ENCODE results near the gene OR6S1. TPM values are rescaled to one million over a fixed set of nuclear protein-coding genes. Genes with fewer than 3 reads are reported as not detected.
"Not testable (repeated sequence)": the region's sequence is repeated elsewhere in the genome, so short reads cannot be mapped to it uniquely, and the experiment has no call there.

The OR6S1 gene
- total RNA-seq, 2 donors from 2014 or later: not detected

GRCh38 chr14:20630340-20631022 lies 11.0 kb downstream of the OR6S1 start:
- ATAC-seq (replicated peaks): peak; percentile 23
- peak overlapping the region; percentile 79 for H3K4me3 Mint-ChIP-seq
- no peaks in the 10 kb centered on the region for H3K9me3 Mint-ChIP-seq
- H3K27ac Mint-ChIP-seq: peak overlapping the region; percentile 84
- H3K4me1 Mint-ChIP-seq: peaks cover 47% of the 10 kb centered on the region
- peaks cover 21% of the 10 kb centered on the region for H3K36me3 Mint-ChIP-seq (ENCODE audit: low read depth)
- peaks cover 23% of the 10 kb centered on the region for H3K27me3 Mint-ChIP-seq

GRCh38 chr14:20628063-20628854 lies 13.2 kb downstream of the OR6S1 start:
- Mint-ChIP-seq H3K27ac (peak overlapping the region; percentile 98), H3K4me3 (peak overlapping the region; percentile 83), H3K9me3 (no peaks in the 10 kb centered on the region), H3K36me3 (ENCODE audit: low read depth) (peaks cover 30% of the 10 kb centered on the region), H3K27me3 (peaks cover 28% of the 10 kb centered on the region), H3K4me1 (peaks cover 65% of the 10 kb centered on the region)
- no peak for ATAC-seq (replicated peaks)

DNA sequence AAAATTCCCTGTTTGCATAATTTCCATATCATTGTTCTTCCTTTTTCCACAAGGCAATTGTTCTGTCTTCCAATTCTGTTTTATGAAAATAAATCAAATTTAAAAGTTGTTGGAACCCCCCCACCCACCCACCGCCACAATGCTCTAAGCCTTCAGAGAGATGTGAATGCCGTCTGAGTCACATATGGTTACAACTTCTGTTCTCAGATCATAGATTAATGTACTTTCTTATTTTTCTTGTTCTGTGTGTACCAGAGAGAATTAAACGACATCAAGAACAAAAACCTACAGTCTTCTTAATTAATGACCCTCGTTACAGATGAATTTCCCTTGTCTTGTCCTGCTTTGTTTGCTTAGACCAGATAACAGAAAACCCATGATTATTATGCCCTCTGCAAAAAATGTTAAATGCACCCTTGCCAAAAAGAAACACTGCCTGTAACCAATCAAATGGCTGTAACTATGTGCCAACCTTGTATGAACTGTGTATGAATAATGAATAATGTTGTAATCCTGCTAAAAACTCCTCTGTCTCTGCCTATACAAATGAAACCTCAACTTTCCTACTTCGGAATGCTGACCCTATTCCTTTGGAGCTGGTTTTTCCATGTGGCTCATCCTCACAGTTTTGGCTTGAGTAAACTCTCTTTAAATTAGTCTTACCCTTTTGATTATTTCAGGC lies 14.0 kb downstream of the OR6S1 start:
- no peaks in the 10 kb centered on the region for H3K9me3 Mint-ChIP-seq
- ATAC-seq (replicated peaks): peak; percentile 53
- H3K27ac Mint-ChIP-seq: peak overlapping the region; percentile 98
- H3K4me1 Mint-ChIP-seq: peaks cover 58% of the 10 kb centered on the region
- H3K27me3 Mint-ChIP-seq: peaks cover 31% of the 10 kb centered on the region
- peaks cover 22% of the 10 kb centered on the region for H3K36me3 Mint-ChIP-seq (ENCODE audit: low read depth)
- peak overlapping the region; percentile 83 for H3K4me3 Mint-ChIP-seq

GRCh38 chr14:20626274-20626673 lies 15.2 kb downstream of the OR6S1 start:
- H3K27me3 Mint-ChIP-seq: peaks cover 33% of the 10 kb centered on the region
- ATAC-seq (replicated peaks): peak; percentile 42
- H3K4me3 Mint-ChIP-seq: peak overlapping the region; percentile 83
- H3K36me3 Mint-ChIP-seq (ENCODE audit: low read depth): peaks cover 22% of the 10 kb centered on the region
- H3K27ac Mint-ChIP-seq: peak overlapping the region; percentile 98
- peaks cover 53% of the 10 kb centered on the region for H3K4me1 Mint-ChIP-seq
- H3K9me3 Mint-ChIP-seq: no peaks in the 10 kb centered on the region

DNA sequence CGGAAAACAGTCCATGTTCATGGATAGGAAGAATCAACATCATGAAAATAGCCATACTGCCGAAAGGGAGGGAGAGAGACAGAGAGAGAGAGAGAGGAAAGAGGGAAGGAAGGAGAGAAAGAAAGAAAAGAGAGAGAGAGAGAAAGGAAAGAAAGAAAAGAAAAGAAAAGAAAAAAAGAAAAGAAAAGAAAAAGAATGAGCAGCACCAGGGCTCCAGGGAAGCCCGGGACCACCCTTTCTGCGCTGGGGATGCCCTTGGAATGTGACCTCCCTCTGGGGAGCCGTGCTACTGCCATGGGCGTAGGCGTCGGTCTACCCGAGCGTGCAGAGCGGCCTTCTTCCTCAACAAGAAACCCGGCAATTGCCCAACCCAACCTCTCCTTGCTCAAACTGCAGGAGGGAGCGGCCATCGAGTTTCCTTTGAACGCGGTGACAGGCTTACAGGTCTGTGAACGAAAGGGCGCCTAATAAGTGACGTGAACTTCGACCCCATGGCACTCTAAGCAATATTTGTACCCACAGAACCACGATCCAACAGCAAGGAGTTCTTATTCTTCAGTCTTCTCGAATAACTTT lies 16.9 kb downstream of the OR6S1 start:
- peak overlapping the region; percentile 98 for H3K27ac Mint-ChIP-seq
- H3K36me3 Mint-ChIP-seq (ENCODE audit: low read depth): peaks cover 12% of the 10 kb centered on the region
- peak overlapping the region; percentile 83 for H3K4me3 Mint-ChIP-seq
- peaks cover 33% of the 10 kb centered on the region for H3K27me3 Mint-ChIP-seq
- peaks cover 43% of the 10 kb centered on the region for H3K4me1 Mint-ChIP-seq
- peak; percentile 36 for ATAC-seq (replicated peaks)
- no peaks in the 10 kb centered on the region for H3K9me3 Mint-ChIP-seq

- H3K4me3 Mint-ChIP-seq: peak overlapping the region; percentile 83
- H3K27me3 Mint-ChIP-seq: peaks cover 33% of the 10 kb centered on the region
- H3K4me1 Mint-ChIP-seq: peaks cover 43% of the 10 kb centered on the region
- H3K9me3 Mint-ChIP-seq: no peaks in the 10 kb centered on the region
- H3K27ac Mint-ChIP-seq: no peak overlapping the region
- no peak for ATAC-seq (replicated peaks)
- peaks cover 12% of the 10 kb centered on the region for H3K36me3 Mint-ChIP-seq (ENCODE audit: low read depth)
These were observed 17.7 kb downstream of the OR6S1 start for GRCh38 chr14:20623798-20624197.

DNA sequence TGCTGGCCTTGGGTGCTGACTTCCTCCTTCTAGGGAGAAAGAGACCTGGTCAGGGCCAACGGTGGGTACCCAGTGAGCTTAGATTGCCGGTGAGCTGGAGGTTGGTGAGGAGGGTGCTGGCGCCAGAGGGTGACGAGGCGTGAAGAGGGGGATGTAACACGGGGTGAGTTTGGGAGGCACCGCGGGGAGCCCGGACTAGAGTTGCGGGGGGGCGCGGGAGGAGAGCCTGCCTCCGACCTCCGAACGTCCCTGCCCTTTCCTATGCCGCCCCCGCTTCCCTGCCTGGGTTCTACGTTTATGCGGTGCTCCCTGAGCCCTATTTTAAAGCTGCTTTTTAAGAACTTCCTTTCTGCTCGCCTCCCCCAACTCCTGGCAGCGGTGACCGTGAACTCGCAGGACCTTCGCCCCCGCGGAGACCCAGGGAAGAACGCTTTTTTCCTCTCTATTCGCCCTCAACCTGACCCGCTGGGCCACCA lies 18.6 kb downstream of the OR6S1 start:
- H3K27me3 Mint-ChIP-seq: peaks cover 25% of the 10 kb centered on the region
- peak overlapping the region; percentile 83 for H3K4me3 Mint-ChIP-seq
- no peak overlapping the region for H3K27ac Mint-ChIP-seq
- ATAC-seq (replicated peaks): no peak
- H3K9me3 Mint-ChIP-seq: no peaks in the 10 kb centered on the region
- H3K4me1 Mint-ChIP-seq: peaks cover 38% of the 10 kb centered on the region
- peaks cover 12% of the 10 kb centered on the region for H3K36me3 Mint-ChIP-seq (ENCODE audit: low read depth)

GRCh38 chr14:20620798-20621478 lies 20.6 kb downstream of the OR6S1 start:
- ATAC-seq (replicated peaks): no peak
- Mint-ChIP-seq H3K9me3 (no peaks in the 10 kb centered on the region), H3K27ac (no peak overlapping the region), H3K4me1 (peaks cover 29% of the 10 kb centered on the region), H3K36me3 (ENCODE audit: low read depth) (peaks cover 12% of the 10 kb centered on the region), H3K27me3 (peaks cover 19% of the 10 kb centered on the region), H3K4me3 (no peak overlapping the region)

- Mint-ChIP-seq H3K4me1 (peaks cover 21% of the 10 kb centered on the region), H3K27me3 (peaks cover 13% of the 10 kb centered on the region)
- not testable (repeated sequence) for H3K27ac Mint-ChIP-seq; H3K4me3 Mint-ChIP-seq; H3K36me3 Mint-ChIP-seq (ENCODE audit: low read depth); ATAC-seq (replicated peaks); H3K9me3 Mint-ChIP-seq
These were observed 21.8 kb downstream of the OR6S1 start for GRCh38 chr14:20619688-20620087.

- H3K4me1 Mint-ChIP-seq: peaks cover 13% of the 10 kb centered on the region
- ATAC-seq (replicated peaks): no peak
- no peak overlapping the region for H3K4me3 Mint-ChIP-seq
- no peaks in the 10 kb centered on the region for H3K9me3 Mint-ChIP-seq
- H3K36me3 Mint-ChIP-seq (ENCODE audit: low read depth): no peaks in the 10 kb centered on the region
- H3K27ac Mint-ChIP-seq: peak overlapping the region; percentile 56
- H3K27me3 Mint-ChIP-seq: peaks cover 5% of the 10 kb centered on the region
These were observed 23.2 kb downstream of the OR6S1 start for GRCh38 chr14:20618271-20618749.

DNA sequence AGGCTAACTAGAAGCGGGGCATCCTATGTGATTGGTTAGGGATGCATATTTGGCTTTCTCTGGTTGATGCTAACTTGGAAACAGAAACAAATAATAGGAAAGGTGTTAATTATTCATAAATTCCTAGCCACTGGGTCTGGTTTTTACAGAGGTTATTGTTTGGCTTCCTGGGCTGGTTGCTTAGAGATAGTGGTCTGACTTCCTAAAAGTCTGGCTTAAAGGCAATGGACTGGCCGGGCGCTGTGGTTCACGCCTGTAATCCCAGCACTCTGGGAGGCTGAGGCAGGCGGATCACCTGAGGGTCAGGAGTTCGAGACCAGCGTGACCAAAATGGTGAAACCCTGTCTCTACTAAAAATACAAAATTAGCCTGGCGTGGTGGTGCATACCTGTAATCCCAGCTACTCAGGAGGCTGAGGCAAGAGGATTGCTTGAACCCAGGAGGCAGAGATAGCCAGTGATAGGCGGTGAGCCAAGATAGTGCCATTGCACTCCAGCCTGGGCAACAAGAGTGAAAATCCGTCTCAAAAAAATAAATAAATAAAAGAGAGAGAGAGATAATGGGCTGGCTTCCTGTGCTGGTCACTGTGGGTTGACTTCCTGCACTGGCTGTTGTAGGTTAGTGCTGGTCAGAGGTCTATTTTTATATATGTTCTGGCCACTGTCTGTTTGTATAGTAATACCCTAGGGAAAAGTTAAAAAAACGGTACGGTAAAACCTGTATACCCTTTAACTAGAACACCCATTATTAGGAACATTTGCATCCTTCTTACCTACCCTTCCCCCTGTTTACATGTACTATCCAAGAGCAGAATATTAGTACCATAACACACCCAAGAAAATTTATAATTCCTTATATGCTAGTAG lies 24.1 kb downstream of the OR6S1 start:
- Mint-ChIP-seq H3K4me1 (peaks cover 13% of the 10 kb centered on the region), H3K27me3 (peaks cover under 1% of the 10 kb centered on the region), H3K9me3 (no peaks in the 10 kb centered on the region), H3K4me3 (no peak overlapping the region), H3K27ac (peak overlapping the region; percentile 56), H3K36me3 (ENCODE audit: low read depth) (no peaks in the 10 kb centered on the region)
- no peak for ATAC-seq (replicated peaks)

- H3K4me1 Mint-ChIP-seq: peaks cover 13% of the 10 kb centered on the region
- H3K27ac Mint-ChIP-seq: no peak overlapping the region
- ATAC-seq (replicated peaks): no peak
- H3K36me3 Mint-ChIP-seq (ENCODE audit: low read depth): no peaks in the 10 kb centered on the region
- H3K4me3 Mint-ChIP-seq: no peak overlapping the region
- H3K27me3 Mint-ChIP-seq: no peaks in the 10 kb centered on the region
- no peaks in the 10 kb centered on the region for H3K9me3 Mint-ChIP-seq
These were observed 25.5 kb downstream of the OR6S1 start for GRCh38 chr14:20615996-20616395.
